ES-I3 (cell line): ENCODE measurements around the gene REL.
"Not testable (repeated sequence)": the region's sequence is repeated elsewhere in the genome, so short reads cannot be mapped to it uniquely, and the experiment has no call there.

Experiments used
- H3K36me3 ChIP-seq: 2 replicates; pipeline ENCODE4 v1.6.1; 2013; ENCODE audit warnings: mild to moderate bottlenecking, low read length, control low read depth, moderate library complexity; ENCODE audit not compliant: insufficient read depth
- H3K4me1 ChIP-seq: 2 replicates; pipeline ENCODE4 v1.6.1; 2013; ENCODE audit warnings: mild to moderate bottlenecking, control low read depth, low read length; ENCODE audit not compliant: insufficient read depth
- H3K9ac ChIP-seq: 2 replicates; pipeline ENCODE4 v1.6.1; 2013; ENCODE audit warnings: low read depth, mild to moderate bottlenecking, low read length, moderate library complexity
- H3K9me3 ChIP-seq: 2 replicates; pipeline ENCODE4 v1.6.1; 2013; ENCODE audit warnings: mild to moderate bottlenecking, low read length, moderate library complexity; ENCODE audit not compliant: control insufficient read depth, insufficient read depth

The REL gene

DNA sequence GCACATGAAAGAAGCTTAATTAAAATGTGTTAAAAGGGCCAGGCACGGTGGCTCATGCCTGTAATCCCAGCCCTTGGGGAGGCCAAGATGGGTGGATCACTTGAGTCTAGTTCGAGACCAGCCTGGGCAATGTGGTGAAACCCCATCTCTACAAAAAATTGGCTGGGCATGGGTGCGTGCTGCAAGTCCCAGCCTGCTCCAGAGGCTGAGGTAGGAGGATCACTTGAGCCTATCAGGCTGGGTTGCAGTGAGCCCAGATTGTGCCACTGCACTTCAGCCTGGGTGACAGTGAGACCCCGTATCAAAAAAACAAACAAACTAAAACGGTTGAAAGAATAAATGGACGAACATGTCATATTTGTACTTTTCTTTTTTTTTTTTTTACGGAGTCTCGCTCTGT lies 26.0 kb downstream of the REL start:
- no peak overlapping the region for H3K9ac ChIP-seq
- H3K9me3 ChIP-seq = no peaks in the 10 kb centered on the region
- H3K4me1 ChIP-seq = no peaks in the 10 kb centered on the region
- no peaks in the 10 kb centered on the region for H3K36me3 ChIP-seq

GRCh38 chr2:60925994-60926740 lies 44.8 kb downstream of the REL start:
- no peak overlapping the region for H3K9ac ChIP-seq
- peaks cover 13% of the 10 kb centered on the region; the same call in 1 of the 2 replicates for H3K4me1 ChIP-seq
- no peaks in the 10 kb centered on the region for H3K9me3 ChIP-seq
- no peaks in the 10 kb centered on the region for H3K36me3 ChIP-seq

GRCh38 chr2:60926741-60927552 lies 45.6 kb downstream of the REL start:
- Histone ChIP-seq H3K36me3 (no peaks in the 10 kb centered on the region), H3K9ac (no peak overlapping the region), H3K4me1 (peaks cover 13% of the 10 kb centered on the region; the same call in 1 of the 2 replicates), H3K9me3 (no peaks in the 10 kb centered on the region)

DNA sequence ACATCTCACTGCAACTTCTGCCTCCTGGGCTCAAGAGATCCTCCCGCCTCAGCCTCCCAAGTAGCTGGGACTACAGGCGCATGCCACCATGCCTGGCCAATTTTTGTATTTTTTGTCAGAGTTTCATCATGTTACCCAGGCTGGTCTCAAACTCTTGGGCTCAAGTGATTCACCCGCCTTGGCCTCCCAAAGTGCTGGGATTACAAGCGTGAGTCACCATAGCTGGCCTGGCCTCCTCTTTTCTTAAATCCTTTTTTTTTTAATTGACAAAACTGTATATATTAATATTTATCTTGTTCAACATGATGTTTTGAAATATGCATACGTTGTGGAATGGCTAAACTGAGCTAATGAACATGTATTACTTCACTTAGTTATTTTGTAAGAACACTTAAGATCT lies 50.7 kb downstream of the REL start:
- not testable (repeated sequence) for H3K9me3 ChIP-seq, H3K36me3 ChIP-seq, H3K4me1 ChIP-seq, H3K9ac ChIP-seq

DNA sequence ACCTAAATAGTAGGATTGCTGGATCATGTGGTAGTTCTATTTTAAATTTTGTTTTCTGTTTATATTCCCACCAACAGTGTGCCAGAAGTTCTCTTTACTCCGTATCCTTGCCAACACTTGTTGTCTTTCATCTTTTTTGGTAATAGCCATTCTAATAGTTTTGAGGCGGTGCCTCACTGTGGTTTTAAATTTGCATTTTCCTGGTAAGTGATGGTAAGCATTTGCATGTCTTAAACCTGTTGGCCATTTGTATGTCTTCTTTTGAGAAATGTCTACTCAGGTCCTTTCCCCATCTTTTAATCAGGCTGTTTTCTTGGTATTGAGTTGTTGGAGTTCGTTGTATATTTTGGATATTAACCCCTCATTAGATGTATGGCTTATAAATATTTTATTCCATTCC lies 51.6 kb downstream of the REL start:
- H3K9me3 ChIP-seq = no peaks in the 10 kb centered on the region
- no peak overlapping the region for H3K9ac ChIP-seq
- no peaks in the 10 kb centered on the region for H3K36me3 ChIP-seq

DNA sequence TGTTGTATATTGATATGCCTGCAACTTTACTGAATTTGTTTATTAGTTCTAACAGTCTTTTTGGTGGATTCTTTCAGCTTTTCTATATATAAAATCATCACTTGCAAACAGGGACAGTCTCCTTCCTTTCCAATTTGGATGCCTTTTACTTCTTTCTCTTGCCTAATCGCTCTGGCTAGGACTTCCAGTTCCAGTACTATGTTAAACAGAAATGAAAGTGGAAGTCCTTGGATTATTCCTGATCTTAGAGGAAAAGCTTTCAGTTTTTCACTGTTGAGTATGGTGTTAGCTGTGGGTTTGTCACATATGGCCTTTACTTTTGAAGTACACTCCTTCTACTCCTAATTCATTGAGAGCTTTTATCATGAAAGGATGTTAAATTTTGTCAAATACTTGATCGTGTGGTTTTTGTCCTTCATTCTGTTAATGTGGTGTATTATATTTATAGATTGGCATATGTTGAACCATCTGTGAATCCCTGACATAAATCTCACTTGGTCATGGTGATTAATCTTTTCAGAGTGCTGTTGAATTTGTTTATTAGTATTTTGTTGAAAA lies 52.9 kb downstream of the REL start:
- no peaks in the 10 kb centered on the region for H3K9me3 ChIP-seq
- H3K36me3 ChIP-seq = no peaks in the 10 kb centered on the region
- H3K4me1 ChIP-seq = no peaks in the 10 kb centered on the region
- H3K9ac ChIP-seq = no peak overlapping the region

More for the DNA sequence above, 51.6 kb downstream of the REL start:
- no peaks in the 10 kb centered on the region for H3K4me1 ChIP-seq

GRCh38 chr2:60936757-60937156 lies 55.4 kb downstream of the REL start:
- H3K9me3 ChIP-seq = no peaks in the 10 kb centered on the region
- no peaks in the 10 kb centered on the region for H3K4me1 ChIP-seq
- H3K36me3 ChIP-seq = no peaks in the 10 kb centered on the region
- no peak overlapping the region for H3K9ac ChIP-seq

- H3K36me3 ChIP-seq = no peaks in the 10 kb centered on the region
- no peaks in the 10 kb centered on the region for H3K9me3 ChIP-seq
These were observed 56.9 kb downstream of the REL start for GRCh38 chr2:60938301-60938700.

GRCh38 chr2:60939622-60940021 lies 58.2 kb downstream of the REL start:
- no peaks in the 10 kb centered on the region for H3K36me3 ChIP-seq
- H3K4me1 ChIP-seq = no peaks in the 10 kb centered on the region
- no peak overlapping the region for H3K9ac ChIP-seq
- no peaks in the 10 kb centered on the region for H3K9me3 ChIP-seq

More at GRCh38 chr2:60938301-60938700, 56.9 kb downstream of the REL start:
- no peaks in the 10 kb centered on the region for H3K4me1 ChIP-seq
- H3K9ac ChIP-seq = no peak overlapping the region

DNA sequence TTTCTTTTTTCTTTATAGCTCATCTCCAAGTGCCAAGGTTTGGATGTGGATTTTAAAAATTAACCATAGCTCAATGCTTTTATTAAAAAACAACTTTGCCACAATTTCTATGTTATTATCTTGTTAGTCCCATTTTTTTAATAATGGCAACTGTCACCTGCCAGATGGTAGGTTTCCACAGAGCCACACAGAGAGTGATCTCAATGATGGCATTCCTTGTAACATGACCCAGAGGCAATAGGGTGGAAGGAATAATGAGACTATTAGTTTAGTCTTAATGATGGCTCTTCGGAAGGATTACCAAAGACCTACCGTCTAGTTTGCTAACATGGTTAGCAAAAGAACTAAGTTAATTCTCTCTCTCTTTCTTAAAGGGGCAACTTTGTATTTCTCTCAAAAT lies 64.0 kb downstream of the REL start:
- H3K9me3 ChIP-seq = no peaks in the 10 kb centered on the region
- H3K36me3 ChIP-seq = no peaks in the 10 kb centered on the region
- H3K4me1 ChIP-seq = no peaks in the 10 kb centered on the region
- H3K9ac ChIP-seq = no peak overlapping the region

GRCh38 chr2:60947056-60947455 lies 65.7 kb downstream of the REL start:
- Histone ChIP-seq H3K36me3 (no peaks in the 10 kb centered on the region), H3K9me3 (0 out of 2 replicates have a peak, but pooled peaks cover 3% of the 10 kb centered on the region), H3K4me1 (no peaks in the 10 kb centered on the region), H3K9ac (no peak overlapping the region)

DNA sequence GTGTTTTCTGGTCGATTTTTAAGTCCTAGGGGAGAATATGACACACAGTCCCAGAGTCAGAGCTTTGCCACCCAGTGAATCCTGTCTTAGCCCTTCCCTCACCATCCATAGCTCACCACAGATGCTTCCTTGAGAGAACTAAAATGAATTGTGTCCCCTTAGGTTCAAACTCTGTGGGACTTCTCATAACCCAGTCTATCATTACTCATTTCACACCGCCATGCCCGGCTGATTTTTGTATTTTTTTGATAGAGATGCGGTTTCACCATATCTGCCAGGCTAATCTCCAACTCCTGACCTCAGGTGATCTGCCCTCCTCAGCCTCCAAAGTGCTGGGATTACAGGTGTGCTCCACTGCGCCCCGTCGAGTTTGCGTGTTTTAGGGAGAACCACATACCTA lies 66.8 kb downstream of the REL start:
- H3K9ac ChIP-seq = no peak overlapping the region
- H3K36me3 ChIP-seq = no peaks in the 10 kb centered on the region
- H3K9me3 ChIP-seq = 0 out of 2 replicates have a peak, but pooled peaks cover 3% of the 10 kb centered on the region
- no peaks in the 10 kb centered on the region for H3K4me1 ChIP-seq

- Histone ChIP-seq H3K36me3 (no peaks in the 10 kb centered on the region), H3K4me1 (no peaks in the 10 kb centered on the region), H3K9me3 (0 out of 2 replicates have a peak, but pooled peaks cover 3% of the 10 kb centered on the region), H3K9ac (no peak overlapping the region)
These were observed 67.7 kb downstream of the REL start for GRCh38 chr2:60948926-60949579.

DNA sequence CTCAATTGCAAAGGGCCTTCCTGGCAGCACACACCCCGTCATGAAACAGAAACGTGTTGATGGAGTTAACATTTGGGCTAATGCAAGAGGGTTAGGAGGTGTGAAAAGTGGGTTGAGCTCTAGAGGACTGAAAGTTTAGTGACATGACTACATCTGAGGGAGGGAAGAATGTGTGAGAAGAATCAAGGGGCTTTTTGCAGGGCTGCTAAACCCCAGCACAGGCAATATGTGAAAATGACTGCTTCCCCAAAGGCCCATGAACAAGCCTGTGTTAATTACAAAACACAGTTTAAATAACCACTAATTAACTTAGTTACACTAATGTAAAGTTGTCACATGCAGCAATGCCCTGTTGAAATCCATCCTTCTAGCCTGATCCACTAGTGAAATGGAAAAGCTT lies 72.8 kb downstream of the REL start:
- Histone ChIP-seq H3K36me3 (no peaks in the 10 kb centered on the region), H3K9ac (no peak overlapping the region), H3K4me1 (no peaks in the 10 kb centered on the region), H3K9me3 (0 out of 2 replicates have a peak, but pooled peaks cover 3% of the 10 kb centered on the region)
